MCF 10A (cell line): ENCODE results near the gene ALKAL2. TPM values are rescaled to one million over a fixed set of nuclear protein-coding genes. Genes with fewer than 3 reads are reported as not detected.
A peak's percentile ranks its signal among the peaks of the same experiment; 100 is the strongest.

ENCODE experiments used
- BruUV-seq: library from RNA; stranded (reverse); fragments of 400-500 nt; replicated peaks from 2 replicates; lab custom pipeline; 2021; lab: Mats Ljungman, UMichigan
- CTCF ChIA-PET: fragments of 300-600 bp; sonication (Branson Sonifier 250); formaldehyde crosslinking; extraction: SDS; loops from one replicate; lab custom pipeline; 2021; ENCODE audit warnings: antibody characterized with exemption, inconsistent platforms; lab: Yijun Ruan, JAX
- POLR2A ChIA-PET: fragments of 300-600, 350-650 bp; sonication (Branson Sonifier 250); formaldehyde crosslinking; extraction: SDS; loops from one replicate; lab custom pipeline; 2020; ENCODE audit warnings: antibody characterized with exemption, inconsistent platforms; lab: Yijun Ruan, JAX
- DNase-seq: peaks from one replicate; pipeline ENCODE4 v3.0.0-alpha.2; 2018; ENCODE audit not compliant: unreplicated experiment
- H3K27ac Mint-ChIP-seq: one replicate; pipeline ENCODE4 v1.8.0; 2022; ENCODE audit warnings: mild to moderate bottlenecking, low read depth, mixed read lengths; ENCODE audit not compliant: unreplicated experiment
- H3K27me3 Mint-ChIP-seq: one replicate; pipeline ENCODE4 v1.8.0; 2022; ENCODE audit warnings: mixed read lengths; ENCODE audit not compliant: insufficient read depth, unreplicated experiment
- H3K36me3 Mint-ChIP-seq: one replicate; pipeline ENCODE4 v1.8.0; 2022; ENCODE audit warnings: mild to moderate bottlenecking, moderate library complexity, mixed read lengths; ENCODE audit not compliant: insufficient read depth, unreplicated experiment
- H3K4me1 Mint-ChIP-seq: one replicate; pipeline ENCODE4 v1.8.0; 2022; ENCODE audit warnings: mixed read lengths; ENCODE audit not compliant: insufficient read depth, unreplicated experiment
- H3K4me3 Mint-ChIP-seq: one replicate; pipeline ENCODE4 v1.8.0; 2022; ENCODE audit warnings: mild to moderate bottlenecking, moderate library complexity, mixed read lengths; ENCODE audit not compliant: unreplicated experiment
- H3K9me3 Mint-ChIP-seq: one replicate; pipeline ENCODE4 v1.8.0; 2022; ENCODE audit warnings: mixed read lengths; ENCODE audit not compliant: unreplicated experiment
- intact Hi-C: fragments of 100-400 bp; cut with micrococcal nuclease; formaldehyde crosslinking; loops from 2 replicates; pipeline ENCODE4 v1.14.1; 2022
- total RNA-seq: library from RNA; stranded (reverse); gene quantifications from 2 replicates; pipeline ENCODE4 v1.2.3, GENCODE V29; 2022
- TF ChIP-seq, protein P1 (sequence below): fragments of 200-600 bp; IDR thresholded peaks from one replicate; pipeline ENCODE4 v1.8.0; 2022; ENCODE audit warnings: antibody characterized with exemption, mild to moderate bottlenecking; ENCODE audit not compliant: unreplicated experiment

The ALKAL2 gene
- total RNA-seq, 1 experiment from 2014 or later = not detected

- TF ChIP-seq, protein P1, sequence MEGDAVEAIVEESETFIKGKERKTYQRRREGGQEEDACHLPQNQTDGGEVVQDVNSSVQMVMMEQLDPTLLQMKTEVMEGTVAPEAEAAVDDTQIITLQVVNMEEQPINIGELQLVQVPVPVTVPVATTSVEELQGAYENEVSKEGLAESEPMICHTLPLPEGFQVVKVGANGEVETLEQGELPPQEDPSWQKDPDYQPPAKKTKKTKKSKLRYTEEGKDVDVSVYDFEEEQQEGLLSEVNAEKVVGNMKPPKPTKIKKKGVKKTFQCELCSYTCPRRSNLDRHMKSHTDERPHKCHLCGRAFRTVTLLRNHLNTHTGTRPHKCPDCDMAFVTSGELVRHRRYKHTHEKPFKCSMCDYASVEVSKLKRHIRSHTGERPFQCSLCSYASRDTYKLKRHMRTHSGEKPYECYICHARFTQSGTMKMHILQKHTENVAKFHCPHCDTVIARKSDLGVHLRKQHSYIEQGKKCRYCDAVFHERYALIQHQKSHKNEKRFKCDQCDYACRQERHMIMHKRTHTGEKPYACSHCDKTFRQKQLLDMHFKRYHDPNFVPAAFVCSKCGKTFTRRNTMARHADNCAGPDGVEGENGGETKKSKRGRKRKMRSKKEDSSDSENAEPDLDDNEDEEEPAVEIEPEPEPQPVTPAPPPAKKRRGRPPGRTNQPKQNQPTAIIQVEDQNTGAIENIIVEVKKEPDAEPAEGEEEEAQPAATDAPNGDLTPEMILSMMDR = no peak
- H3K27me3 Mint-ChIP-seq = peaks cover 20% of the 10 kb centered on the region
- H3K4me1 Mint-ChIP-seq = peaks cover 5% of the 10 kb centered on the region
- peaks cover 19% of the 10 kb centered on the region for H3K9me3 Mint-ChIP-seq
- no peaks in the 10 kb centered on the region for H3K36me3 Mint-ChIP-seq
- intact Hi-C loops = no loop called here
- no peak overlapping the region for H3K27ac Mint-ChIP-seq
- no peak overlapping the region for H3K4me3 Mint-ChIP-seq
- BruUV-seq = no TSS peak
- ChIA-PET POLR2A (interaction anchor here (0.8 kb wide), 1 partner anchor 96 kb away, joined by 3 read pairs; no protein-coding TSS in a partner anchor), CTCF (no interaction called here)
- peak; percentile 61 for DNase-seq
Observed at GRCh38 chr2:328761-329160, 40.9 kb upstream of the ALKAL2 start.

DNA sequence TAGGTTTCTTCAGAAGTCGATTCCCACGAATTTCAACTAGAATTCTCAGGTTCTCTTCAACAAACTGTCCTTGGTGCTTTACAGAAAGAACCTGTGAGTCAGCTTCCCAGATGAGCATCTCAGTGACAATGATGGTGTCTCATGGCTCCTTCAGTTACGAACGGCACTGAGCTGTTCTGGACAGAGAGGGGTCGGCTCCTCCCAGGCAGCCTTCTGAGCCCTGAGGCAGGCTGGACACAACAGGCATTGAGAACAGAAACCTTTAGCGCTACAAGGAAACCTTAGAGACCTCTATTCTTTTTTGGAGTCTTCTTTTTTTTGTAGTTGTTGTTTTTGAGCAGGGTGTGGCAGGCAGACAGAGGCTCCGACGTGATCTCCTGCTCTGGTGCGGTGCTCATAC is 35.1 kb upstream of the ALKAL2 start:
- ChIA-PET CTCF (no interaction called here), POLR2A (no interaction called here)
- Mint-ChIP-seq H3K27ac (no peak overlapping the region), H3K4me1 (peaks cover under 1% of the 10 kb centered on the region), H3K27me3 (peaks cover 20% of the 10 kb centered on the region), H3K36me3 (no peaks in the 10 kb centered on the region), H3K4me3 (no peak overlapping the region), H3K9me3 (peaks cover 24% of the 10 kb centered on the region)
- intact Hi-C loops = no loop called here
- no peak for DNase-seq
- TF ChIP-seq, protein P1 = no peak
- BruUV-seq = no TSS peak

GRCh38 chr2:322326-322725 is 34.4 kb upstream of the ALKAL2 start:
- POLR2A ChIA-PET = no interaction called here
- H3K4me3 Mint-ChIP-seq = no peak overlapping the region
- H3K9me3 Mint-ChIP-seq = peaks cover 17% of the 10 kb centered on the region
- no peaks in the 10 kb centered on the region for H3K36me3 Mint-ChIP-seq
- intact Hi-C loops = no loop called here
- TF ChIP-seq, protein P1 = no peak
- CTCF ChIA-PET = no interaction called here
- H3K27ac Mint-ChIP-seq = no peak overlapping the region
- peaks cover 20% of the 10 kb centered on the region for H3K27me3 Mint-ChIP-seq
- H3K4me1 Mint-ChIP-seq = no peaks in the 10 kb centered on the region
- no TSS peak for BruUV-seq
- no peak for DNase-seq

- no peak overlapping the region for H3K27ac Mint-ChIP-seq
- no peaks in the 10 kb centered on the region for H3K36me3 Mint-ChIP-seq
- TF ChIP-seq, protein P1 = no peak
- BruUV-seq = no TSS peak
- H3K4me3 Mint-ChIP-seq = no peak overlapping the region
- DNase-seq = no peak
- ChIA-PET CTCF (no interaction called here), POLR2A (no interaction called here)
- H3K27me3 Mint-ChIP-seq = peaks cover 11% of the 10 kb centered on the region
- no peaks in the 10 kb centered on the region for H3K4me1 Mint-ChIP-seq
- intact Hi-C loops = no loop called here
- H3K9me3 Mint-ChIP-seq = peaks cover 9% of the 10 kb centered on the region
Observed at GRCh38 chr2:320561-320960, 32.7 kb upstream of the ALKAL2 start.
